PC-3 (cell line): ENCODE results near the gene KRTAP10-7. TPM values are rescaled to one million over a fixed set of nuclear protein-coding genes. Genes with fewer than 3 reads are reported as not detected.

Source experiments
- ATAC-seq: fragments of 200-7000 bp; cut with Tn5 transposase; 2 replicates; pipeline ENCODE4 v1.9.1; 2020; ENCODE audit warnings: mild to moderate bottlenecking, moderate library complexity
- BruUV-seq: library from RNA; stranded (reverse); fragments of 400-500 nt; replicated peaks from 2 replicates; lab custom pipeline; 2021; lab: Mats Ljungman, UMichigan
- CTCF ChIA-PET: fragments of 300-600 bp; sonication (Branson Sonifier 250); formaldehyde crosslinking; loops from one replicate; lab custom pipeline; 2022; ENCODE audit warnings: antibody characterized with exemption; lab: Charles Lee
- POLR2A ChIA-PET: fragments of 300-600 bp; sonication (Branson Sonifier 250); formaldehyde crosslinking; loops from one replicate; lab custom pipeline; 2022; ENCODE audit warnings: antibody characterized with exemption; ENCODE audit not compliant: unreplicated experiment; lab: Charles Lee
- DNase-seq: peaks from one replicate; pipeline ENCODE4 v3.0.0-alpha.2; 2015
- H2AFZ ChIP-seq: fragments of 300-600 bp; sonication (generic); 2 replicates; pipeline ENCODE4 v1.6.0; 2016; ENCODE audit warnings: antibody characterized with exemption, low read length
- H3F3A ChIP-seq: fragments of 300-600 bp; sonication (generic); one replicate; pipeline ENCODE4 v1.6.0; 2017; ENCODE audit warnings: antibody characterized with exemption, low read length, control low read depth, mild to moderate bottlenecking; ENCODE audit not compliant: unreplicated experiment
- H3K27ac ChIP-seq: fragments of 300-600 bp; sonication (generic); 2 replicates; pipeline ENCODE4 v1.5.1; 2016; ENCODE audit warnings: mild to moderate bottlenecking, low read length
- H3K27me3 ChIP-seq: fragments of 300-600 bp; sonication (generic); 2 replicates; pipeline ENCODE4 v1.6.1; 2016; ENCODE audit warnings: low read length, mixed read lengths
- H3K36me3 ChIP-seq: fragments of 300-600 bp; sonication (generic); 2 replicates; pipeline ENCODE4 v1.6.1; 2016; ENCODE audit warnings: low read depth, mixed run types, low read length, mixed read lengths
- H3K4me1 ChIP-seq: fragments of 300-600 bp; sonication (generic); 2 replicates; pipeline ENCODE4 v1.5.1; 2016; ENCODE audit warnings: low read length; ENCODE audit not compliant: insufficient read depth
- H3K4me2 ChIP-seq: fragments of 300-600 bp; sonication (generic); 2 replicates; pipeline ENCODE4 v1.6.0; 2016; ENCODE audit warnings: low read length
- H3K4me3 ChIP-seq: fragments of 300-600 bp; sonication (generic); 2 replicates; pipeline ENCODE4 v1.5.1; 2016; ENCODE audit warnings: mild to moderate bottlenecking, low read length, mixed read lengths
- H3K79me2 ChIP-seq: fragments of 300-600 bp; sonication (generic); 2 replicates; pipeline ENCODE4 v1.6.1; 2017; ENCODE audit warnings: low read length, mixed read lengths
- H3K9ac ChIP-seq: fragments of 300-600 bp; sonication (generic); 2 replicates; pipeline ENCODE4 v1.6.0; 2016; ENCODE audit warnings: mild to moderate bottlenecking, low read length
- H3K9me2 ChIP-seq: fragments of 300-600 bp; sonication (generic); replicated peaks from 2 replicates; pipeline ENCODE4 v1.6.1; 2016; ENCODE audit warnings: mixed run types, low read length, mixed read lengths
- H3K9me3 ChIP-seq: fragments of 300-600 bp; sonication (generic); 2 replicates; pipeline ENCODE4 v1.6.1; 2016; ENCODE audit warnings: low read length, mixed read lengths
- H4K20me1 ChIP-seq: fragments of 300-600 bp; sonication (generic); 2 replicates; pipeline ENCODE4 v1.6.1; 2016; ENCODE audit warnings: low read length, mixed read lengths
- EZH2 ChIP-seq: fragments of 300-600 bp; sonication (generic); IDR thresholded peaks from one replicate; pipeline ENCODE4 v1.6.1; 2017; ENCODE audit warnings: antibody characterized with exemption, mild to moderate bottlenecking, low read length; ENCODE audit not compliant: unreplicated experiment
- EZH2phosphoT487 ChIP-seq: fragments of 300-600 bp; sonication (generic); IDR thresholded peaks from 2 replicates; pipeline ENCODE4 v1.6.1; 2018; ENCODE audit warnings: mild to moderate bottlenecking, antibody characterized with exemption, low read length, borderline replicate concordance
- intact Hi-C: fragments of 100-400 bp; cut with micrococcal nuclease; formaldehyde crosslinking; loops from 2 replicates; pipeline ENCODE4 v1.9.0; 2023
- total RNA-seq: library from RNA; depleted of rRNA; stranded (reverse); fragments of >200 nt; gene quantifications from 2 replicates; pipeline ENCODE4 v1.2.3, GENCODE V29; 2014
- TF ChIP-seq, protein P1 (sequence below): fragments of 300-600 bp; sonication (generic); conservative IDR thresholded peaks from 2 replicates; pipeline ENCODE4 v1.5.1; 2017; ENCODE audit warnings: antibody characterized with exemption, low read depth, mild to moderate bottlenecking, low read length

Gene KRTAP10-7
- total RNA-seq, 1 experiment from 2014 or later = not detected

DNA sequence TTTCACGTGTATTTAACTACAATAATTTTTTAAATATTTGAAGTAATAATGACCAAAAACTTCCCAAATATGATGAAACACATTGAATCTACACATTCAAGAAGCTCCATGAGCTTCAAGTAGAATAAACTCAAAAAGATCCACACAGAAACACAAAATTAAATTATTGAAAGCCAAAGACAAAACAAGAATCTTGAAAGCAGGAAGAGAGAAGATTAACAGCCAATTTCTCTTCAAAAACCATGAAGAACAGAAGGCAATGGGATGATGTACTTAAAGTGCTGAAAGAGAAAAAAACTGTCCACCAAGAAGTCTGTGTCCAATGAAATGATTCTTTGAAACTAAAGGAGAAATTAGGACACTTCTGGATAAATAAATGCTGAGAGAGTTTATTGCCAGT is 31.7 kb downstream of the KRTAP10-7 start:
- no peak for ATAC-seq
- no TSS peak for BruUV-seq

DNA sequence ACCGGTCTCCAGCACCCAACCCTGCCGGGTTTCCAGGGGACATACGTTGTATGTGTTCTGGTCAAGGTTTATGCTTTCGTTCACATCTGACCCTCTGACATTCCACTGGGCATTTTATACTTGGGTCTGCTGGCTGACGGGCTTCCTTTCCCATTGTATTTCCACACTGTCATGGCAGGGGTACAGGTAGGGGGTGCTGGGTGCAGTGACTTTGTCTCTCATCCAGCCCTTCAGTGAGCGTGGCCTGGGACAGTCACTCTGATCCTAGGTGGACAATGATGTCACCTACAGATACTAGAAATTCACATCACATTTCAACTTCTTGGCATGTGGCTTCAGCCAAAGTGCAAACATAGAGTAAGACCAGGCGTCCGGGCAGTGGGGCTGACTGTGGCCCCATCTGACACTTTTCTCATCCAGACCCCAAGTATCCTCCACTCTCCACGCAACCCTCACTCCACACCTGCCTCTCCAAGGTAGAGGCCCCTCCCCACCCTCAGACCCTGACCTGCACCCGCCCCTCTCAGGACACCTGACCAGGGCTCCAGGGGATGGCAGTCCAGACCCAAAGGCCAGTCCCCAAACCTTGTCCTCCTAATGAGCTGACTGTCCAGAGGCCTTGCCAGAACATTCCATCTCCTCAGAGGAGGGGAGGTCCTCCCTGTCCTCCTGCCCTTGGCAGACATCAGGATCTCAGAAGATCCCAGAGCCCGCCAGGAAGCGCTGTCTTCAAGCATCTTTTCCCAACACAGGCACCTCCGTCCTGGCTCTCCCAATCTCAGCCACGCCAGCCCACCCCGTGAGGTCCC is 36.0 kb downstream of the KRTAP10-7 start:
- TF ChIP-seq, protein P1, sequence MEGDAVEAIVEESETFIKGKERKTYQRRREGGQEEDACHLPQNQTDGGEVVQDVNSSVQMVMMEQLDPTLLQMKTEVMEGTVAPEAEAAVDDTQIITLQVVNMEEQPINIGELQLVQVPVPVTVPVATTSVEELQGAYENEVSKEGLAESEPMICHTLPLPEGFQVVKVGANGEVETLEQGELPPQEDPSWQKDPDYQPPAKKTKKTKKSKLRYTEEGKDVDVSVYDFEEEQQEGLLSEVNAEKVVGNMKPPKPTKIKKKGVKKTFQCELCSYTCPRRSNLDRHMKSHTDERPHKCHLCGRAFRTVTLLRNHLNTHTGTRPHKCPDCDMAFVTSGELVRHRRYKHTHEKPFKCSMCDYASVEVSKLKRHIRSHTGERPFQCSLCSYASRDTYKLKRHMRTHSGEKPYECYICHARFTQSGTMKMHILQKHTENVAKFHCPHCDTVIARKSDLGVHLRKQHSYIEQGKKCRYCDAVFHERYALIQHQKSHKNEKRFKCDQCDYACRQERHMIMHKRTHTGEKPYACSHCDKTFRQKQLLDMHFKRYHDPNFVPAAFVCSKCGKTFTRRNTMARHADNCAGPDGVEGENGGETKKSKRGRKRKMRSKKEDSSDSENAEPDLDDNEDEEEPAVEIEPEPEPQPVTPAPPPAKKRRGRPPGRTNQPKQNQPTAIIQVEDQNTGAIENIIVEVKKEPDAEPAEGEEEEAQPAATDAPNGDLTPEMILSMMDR = no peak
- TF ChIP-seq EZH2 = no peak
- no peak for TF ChIP-seq EZH2phosphoT487
- H3K4me3 ChIP-seq = no peak overlapping the region
- no peaks in the 10 kb centered on the region for H3K27me3 ChIP-seq
- no TSS peak for BruUV-seq
- ATAC-seq (no peak), DNase-seq (no peak)
- intact Hi-C loops = no loop called here
- no peaks in the 10 kb centered on the region for H3K4me1 ChIP-seq
- H3K9me3 ChIP-seq = 0 out of 2 replicates have a peak, but pooled peaks cover 7% of the 10 kb centered on the region
- H3K4me2 ChIP-seq = no peak overlapping the region
- ChIA-PET POLR2A (no interaction called here), CTCF (no interaction called here)
- no peaks in the 10 kb centered on the region for H3K9me2 ChIP-seq
- no peaks in the 10 kb centered on the region for H3K79me2 ChIP-seq
- H3K36me3 ChIP-seq = no peaks in the 10 kb centered on the region
- no peaks in the 10 kb centered on the region for H4K20me1 ChIP-seq
- H3F3A ChIP-seq = no peaks in the 10 kb centered on the region
- no peak overlapping the region for H2AFZ ChIP-seq
- H3K9ac ChIP-seq = no peak overlapping the region
- no peak overlapping the region for H3K27ac ChIP-seq

More for the DNA sequence above, 31.7 kb downstream of the KRTAP10-7 start:
- H2AFZ ChIP-seq = no peak overlapping the region
- H3K36me3 ChIP-seq = no peaks in the 10 kb centered on the region
- H3K27me3 ChIP-seq = no peaks in the 10 kb centered on the region
- no peaks in the 10 kb centered on the region for H3K4me1 ChIP-seq
- H3K9me3 ChIP-seq = 0 out of 2 replicates have a peak, but pooled peaks cover 7% of the 10 kb centered on the region
- intact Hi-C loops = no loop called here
- CTCF ChIA-PET = no interaction called here
- TF ChIP-seq, protein P1 = no peak
- TF ChIP-seq EZH2 (no peak), EZH2phosphoT487 (no peak)
- no peak overlapping the region for H3K4me3 ChIP-seq
- H3K9ac ChIP-seq = no peak overlapping the region
- H3K79me2 ChIP-seq = no peaks in the 10 kb centered on the region
- no peaks in the 10 kb centered on the region for H4K20me1 ChIP-seq
- POLR2A ChIA-PET = no interaction called here
- no peak overlapping the region for H3K4me2 ChIP-seq
- H3K27ac ChIP-seq = no peak overlapping the region
- no peaks in the 10 kb centered on the region for H3F3A ChIP-seq
- no peak for DNase-seq
- no peaks in the 10 kb centered on the region for H3K9me2 ChIP-seq
